ENCODE data around the gene SNORC.

The SNORC gene

GRCh38 chr2:232863996-232864395, 6.1 kb upstream of the SNORC start:
- in situ Hi-C loops (cut with HindIII; ENCODE audit: low sequenced_read_pairs) = loop anchor here (25.0 kb wide), 1 partner anchor 373 kb away; no protein-coding TSS in a partner anchor
- H3K4me3 ChIP-seq (ENCODE audit: low read depth, low read length) = no peak overlapping the region
- TF ChIP-seq, protein P1, sequence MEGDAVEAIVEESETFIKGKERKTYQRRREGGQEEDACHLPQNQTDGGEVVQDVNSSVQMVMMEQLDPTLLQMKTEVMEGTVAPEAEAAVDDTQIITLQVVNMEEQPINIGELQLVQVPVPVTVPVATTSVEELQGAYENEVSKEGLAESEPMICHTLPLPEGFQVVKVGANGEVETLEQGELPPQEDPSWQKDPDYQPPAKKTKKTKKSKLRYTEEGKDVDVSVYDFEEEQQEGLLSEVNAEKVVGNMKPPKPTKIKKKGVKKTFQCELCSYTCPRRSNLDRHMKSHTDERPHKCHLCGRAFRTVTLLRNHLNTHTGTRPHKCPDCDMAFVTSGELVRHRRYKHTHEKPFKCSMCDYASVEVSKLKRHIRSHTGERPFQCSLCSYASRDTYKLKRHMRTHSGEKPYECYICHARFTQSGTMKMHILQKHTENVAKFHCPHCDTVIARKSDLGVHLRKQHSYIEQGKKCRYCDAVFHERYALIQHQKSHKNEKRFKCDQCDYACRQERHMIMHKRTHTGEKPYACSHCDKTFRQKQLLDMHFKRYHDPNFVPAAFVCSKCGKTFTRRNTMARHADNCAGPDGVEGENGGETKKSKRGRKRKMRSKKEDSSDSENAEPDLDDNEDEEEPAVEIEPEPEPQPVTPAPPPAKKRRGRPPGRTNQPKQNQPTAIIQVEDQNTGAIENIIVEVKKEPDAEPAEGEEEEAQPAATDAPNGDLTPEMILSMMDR (IDR thresholded peaks at IDR 0.05; ENCODE audit: low read depth, low read length, missing control alignments) = no peak
- no peak for DNase-seq (ENCODE audit: low read depth)

GRCh38 chr2:232865165-232865564, 4.9 kb upstream of the SNORC start:
- TF ChIP-seq, protein P1 (IDR thresholded peaks at IDR 0.05; ENCODE audit: low read depth, low read length, missing control alignments) = no peak
- in situ Hi-C loops (cut with HindIII; ENCODE audit: low sequenced_read_pairs) = loop anchor here (25.0 kb wide), 1 partner anchor 372 kb away; no protein-coding TSS in a partner anchor
- no peak for DNase-seq (ENCODE audit: low read depth)
- no peak overlapping the region for H3K4me3 ChIP-seq (ENCODE audit: low read depth, low read length)

- in situ Hi-C loops (cut with HindIII; ENCODE audit: low sequenced_read_pairs) = loop anchor here (25.0 kb wide), 1 partner anchor 371 kb away; no protein-coding TSS in a partner anchor
- TF ChIP-seq, protein P1 (IDR thresholded peaks at IDR 0.05; ENCODE audit: low read depth, low read length, missing control alignments) = no peak
- DNase-seq (ENCODE audit: low read depth) = no peak
- no peak overlapping the region for H3K4me3 ChIP-seq (ENCODE audit: low read depth, low read length)
Observed at GRCh38 chr2:232866104-232866503, 4.0 kb upstream of the SNORC start.

- DNase-seq (ENCODE audit: low read depth) = no peak
- in situ Hi-C loops (cut with HindIII; ENCODE audit: low sequenced_read_pairs) = loop anchor here (5.0 to 25.0 kb wide), 2 partner anchors 82 to 368 kb away; no protein-coding TSS in a partner anchor
- TF ChIP-seq, protein P1 (IDR thresholded peaks at IDR 0.05; ENCODE audit: low read depth, low read length, missing control alignments) = no peak
- no peak overlapping the region for H3K4me3 ChIP-seq (ENCODE audit: low read depth, low read length)
Observed at GRCh38 chr2:232869138-232870017, 686 bp upstream of the SNORC start.

DNA sequence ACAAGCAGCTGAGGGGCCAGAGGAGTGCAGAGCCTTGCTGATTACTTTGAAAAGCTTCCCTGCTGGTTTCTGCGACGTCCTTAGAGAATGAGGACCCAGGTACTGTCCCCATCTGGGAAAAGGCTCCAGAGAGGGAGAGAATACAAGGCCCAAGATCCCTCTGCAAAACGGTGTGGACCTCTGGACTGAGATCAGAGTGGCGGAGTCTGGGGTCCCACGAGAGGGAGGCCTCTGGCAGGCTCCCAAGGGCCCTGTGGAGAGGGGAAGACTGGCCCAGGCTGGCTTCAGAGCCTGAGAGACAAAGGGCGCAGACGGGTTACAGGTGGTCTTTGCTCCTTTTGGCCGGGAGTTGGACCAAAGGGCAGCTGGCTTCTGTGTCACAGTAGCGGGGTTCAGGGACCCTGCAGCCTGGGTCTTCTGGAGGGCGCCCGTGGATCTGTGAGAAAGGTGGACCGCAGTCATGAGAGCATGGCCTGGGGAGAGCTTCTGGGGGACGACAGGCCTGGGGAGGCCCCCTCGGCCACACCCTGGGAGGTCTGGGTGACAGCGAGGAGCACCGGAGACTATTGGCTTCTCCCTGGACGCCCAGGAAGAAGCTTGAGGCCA, 805 bp downstream of the SNORC start:
- TF ChIP-seq, protein P1 (IDR thresholded peaks at IDR 0.05; ENCODE audit: low read depth, low read length, missing control alignments) = no peak
- in situ Hi-C loops (cut with HindIII; ENCODE audit: low sequenced_read_pairs) = loop anchor here (5.0 to 25.0 kb wide), 2 partner anchors 84 to 366 kb away; no protein-coding TSS in a partner anchor
- no peak overlapping the region for H3K4me3 ChIP-seq (ENCODE audit: low read depth, low read length)
- no peak for DNase-seq (ENCODE audit: low read depth)

GRCh38 chr2:232871418-232871834, 1.4 kb downstream of the SNORC start:
- in situ Hi-C loops (cut with HindIII; ENCODE audit: low sequenced_read_pairs) = loop anchor here (5.0 to 25.0 kb wide), 2 partner anchors 84 to 366 kb away; no protein-coding TSS in a partner anchor
- DNase-seq (ENCODE audit: low read depth) = no peak
- TF ChIP-seq, protein P1 (IDR thresholded peaks at IDR 0.05; ENCODE audit: low read depth, low read length, missing control alignments) = no peak
- no peak overlapping the region for H3K4me3 ChIP-seq (ENCODE audit: low read depth, low read length)

Measured in astrocyte of the cerebellum (primary cell).